COLO668 (cell line): ENCODE results near the gene TOR4A.

Experiments
- DNase-seq: peaks from one replicate; lab custom pipeline; 2025; ENCODE audit not compliant: unreplicated experiment; lab: John Stamatoyannopoulos, UW

TOR4A gene

GRCh38 chr9:137251490-137252268 lies 25.8 kb upstream of the TOR4A start:
- no peak for DNase-seq

GRCh38 chr9:137252555-137253506 lies 24.7 kb upstream of the TOR4A start:
- DNase-seq: peak; percentile 82

GRCh38 chr9:137253717-137254623 lies 23.6 kb upstream of the TOR4A start:
- DNase-seq: peak; percentile 32

DNA sequence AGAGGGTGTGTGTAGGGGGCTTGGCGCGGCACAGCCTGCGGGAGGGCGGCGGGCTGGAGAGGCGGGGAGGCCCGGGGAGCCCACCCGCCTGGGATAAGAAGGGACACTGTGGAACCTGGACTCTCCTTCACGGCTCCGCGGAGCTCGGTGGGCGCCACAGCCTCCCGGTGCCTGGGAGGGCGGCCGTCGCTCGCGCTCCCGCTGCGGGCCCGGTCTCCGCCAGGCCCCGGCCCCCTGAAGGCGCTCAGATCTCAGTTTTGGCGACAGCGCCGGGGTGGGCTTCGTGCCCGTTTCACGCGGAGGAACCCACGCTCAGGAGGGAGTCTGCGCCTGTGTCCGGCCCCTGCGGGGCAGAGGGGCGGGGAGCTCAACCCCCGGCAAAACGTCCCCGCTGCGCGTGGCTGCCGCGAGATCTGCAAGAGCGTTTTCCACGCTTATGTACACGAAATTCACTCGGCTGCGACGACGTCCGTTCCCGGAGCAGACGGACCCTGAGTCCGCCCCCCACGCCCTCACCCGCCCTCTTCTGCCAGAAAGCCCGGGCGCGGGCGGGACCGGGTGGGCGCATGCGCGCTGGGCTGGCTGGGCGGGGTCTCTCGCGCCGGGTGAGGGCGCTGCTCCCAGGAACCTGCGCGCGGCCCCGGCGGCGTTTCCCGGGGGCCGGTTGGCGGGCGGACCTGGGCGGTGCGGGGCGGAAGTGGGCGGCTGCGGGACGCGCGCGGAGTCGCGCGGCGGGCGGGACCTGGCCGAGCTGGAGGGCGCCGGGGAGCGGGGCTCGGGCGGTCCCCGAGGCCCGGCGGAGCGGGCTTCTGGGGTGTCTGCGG lies 22.7 kb upstream of the TOR4A start, which contains the start of gene NELFB:
Gene NELFB (plus strand): TSS at position 704 of the 824 bp plus-strand sequence.
- peak; percentile 93 for DNase-seq

- DNase-seq: peak; percentile 80
Measured at GRCh38 chr9:137255448-137256114, 21.9 kb upstream of the TOR4A start.

DNA sequence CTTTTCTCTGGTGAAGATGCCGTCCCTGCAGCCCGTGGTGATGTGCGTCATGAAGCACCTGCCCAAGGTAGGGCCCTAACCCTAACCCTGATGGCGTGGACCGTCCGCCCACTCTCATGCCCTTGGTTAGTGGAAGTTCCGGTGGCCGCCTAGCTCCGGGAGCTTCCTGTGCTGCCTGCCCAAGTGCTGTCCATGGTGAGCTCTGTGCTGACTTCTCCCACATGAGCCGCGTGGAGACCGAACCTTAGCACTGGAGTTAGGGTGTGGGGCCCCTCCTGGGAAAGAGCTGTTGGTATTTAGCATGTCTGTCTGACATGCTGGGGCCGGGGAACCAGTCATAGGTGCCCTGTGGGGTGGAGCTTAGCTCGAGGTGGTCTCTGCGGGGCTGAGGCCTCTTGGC lies 21.2 kb upstream of the TOR4A start:
- no peak for DNase-seq

GRCh38 chr9:137256856-137257255 lies 20.7 kb upstream of the TOR4A start:
- no peak for DNase-seq

GRCh38 chr9:137262173-137262908 lies 15.2 kb upstream of the TOR4A start:
- peak; percentile 16 for DNase-seq

DNA sequence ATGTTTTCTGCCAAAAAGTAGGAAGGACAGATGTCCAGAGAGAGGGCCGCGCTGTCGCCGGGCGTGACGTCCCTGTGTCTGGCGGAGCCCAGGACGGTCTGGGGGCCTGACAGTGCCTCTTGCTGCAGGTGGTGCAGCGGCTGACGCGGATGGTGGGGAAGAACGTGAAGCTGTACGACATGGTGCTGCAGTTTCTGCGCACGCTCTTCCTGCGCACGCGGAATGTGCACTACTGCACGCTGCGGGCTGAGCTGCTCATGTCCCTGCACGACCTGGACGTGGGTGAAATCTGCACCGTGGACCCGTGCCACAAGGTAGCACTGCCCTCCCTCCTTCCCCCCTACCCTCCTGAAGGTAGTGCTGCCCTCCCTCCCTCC lies 14.6 kb upstream of the TOR4A start:
- no peak for DNase-seq

GRCh38 chr9:137263506-137263905 lies 14.0 kb upstream of the TOR4A start:
- DNase-seq: no peak

- DNase-seq: no peak
Measured at GRCh38 chr9:137264067-137264466, 13.5 kb upstream of the TOR4A start.

DNA sequence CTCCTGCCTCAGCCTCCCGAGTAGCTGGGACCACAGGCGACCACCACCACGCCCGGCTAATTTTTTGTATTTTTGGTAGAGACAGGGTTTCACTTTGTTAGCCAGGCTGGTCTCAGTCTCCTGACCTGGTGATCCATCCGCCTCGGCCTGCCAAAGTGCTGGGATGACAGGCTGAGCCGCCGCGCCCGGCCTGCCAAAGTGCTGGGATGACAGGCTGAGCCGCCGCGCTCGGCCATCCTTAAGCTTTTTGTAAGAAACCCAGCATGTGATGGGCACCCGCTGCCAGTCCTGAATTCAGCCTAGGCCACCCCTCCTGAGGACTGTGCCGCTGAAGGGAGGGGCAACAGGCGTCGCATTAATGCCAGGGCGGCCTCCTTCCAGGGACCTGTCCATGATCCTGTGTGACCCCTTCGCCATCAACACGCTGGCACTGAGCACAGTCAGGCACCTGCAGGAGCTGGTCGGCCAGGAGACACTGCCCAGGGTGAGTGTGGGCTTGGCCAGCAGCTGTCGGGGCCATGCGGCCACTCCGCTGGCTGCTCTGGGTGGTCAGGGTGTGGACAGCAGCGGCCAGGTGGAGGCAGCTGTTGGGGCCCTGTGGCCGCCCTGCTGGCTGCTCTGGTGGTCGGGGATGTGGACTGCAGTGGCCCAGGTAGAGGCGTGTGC lies 11.9 kb upstream of the TOR4A start:
- no peak for DNase-seq

- no peak for DNase-seq
Measured at GRCh38 chr9:137266162-137266527, 11.4 kb upstream of the TOR4A start.

GRCh38 chr9:137266585-137267453 lies 10.7 kb upstream of the TOR4A start:
- no peak for DNase-seq

- DNase-seq: no peak
Measured at GRCh38 chr9:137267933-137268355, 9.6 kb upstream of the TOR4A start.

DNA sequence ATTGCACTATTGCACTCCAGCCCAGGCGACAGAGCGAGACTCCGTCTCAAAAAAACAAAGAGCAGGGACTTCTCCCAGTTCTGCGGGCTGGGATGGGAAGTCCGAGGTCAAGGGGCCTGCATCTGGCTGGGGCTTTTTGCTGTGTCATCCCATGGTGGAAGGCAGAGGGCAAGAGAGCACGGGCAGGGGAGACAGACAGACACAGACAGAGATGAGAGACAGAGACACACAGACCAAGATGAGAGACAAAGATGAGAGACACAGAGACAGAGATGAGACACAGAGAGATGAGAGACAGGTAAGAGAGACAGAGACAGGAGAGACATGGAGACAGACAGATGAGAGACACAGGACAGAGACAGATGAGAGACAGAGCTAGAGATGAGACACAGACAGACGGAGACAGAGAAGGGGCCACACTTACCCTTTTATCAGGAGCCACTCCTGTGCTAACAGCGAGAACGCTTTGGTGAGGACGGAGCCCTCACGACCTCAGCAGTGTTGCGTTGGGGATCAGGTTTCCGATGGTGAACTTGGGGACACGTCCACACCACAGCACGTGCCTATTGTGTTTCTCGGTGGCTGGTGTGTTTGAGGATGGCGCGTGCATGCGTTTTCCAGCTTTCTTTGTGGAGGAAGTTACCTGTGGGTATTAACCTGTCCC lies 8.9 kb upstream of the TOR4A start:
- peak; percentile 63 for DNase-seq

- DNase-seq: peak; percentile 63
Measured at GRCh38 chr9:137269231-137269772, 8.2 kb upstream of the TOR4A start.
